Measurements from ENCODE around the gene CCL22. TPM values are rescaled to one million over a fixed set of nuclear protein-coding genes. Genes with fewer than 3 reads are reported as not detected.

The CCL22 gene
- total and polyA plus RNA-seq, 2 experiments from 2014 or later = 0.13 TPM; not detected in 1

GRCh38 chr16:57361404-57361803 lies 2.8 kb downstream of the CCL22 start:
- H3K79me2 ChIP-seq = no peaks in the 10 kb centered on the region
- no peaks in the 10 kb centered on the region for H3K36me3 ChIP-seq (replicated peaks; ENCODE audit: insufficient read depth, low read depth)
- H3K27ac ChIP-seq = no peak overlapping the region
- no peaks in the 10 kb centered on the region for H3K4me1 ChIP-seq (ENCODE audit: insufficient read depth)
- no peaks in the 10 kb centered on the region for H4K20me1 ChIP-seq (ENCODE audit: insufficient read depth, poor library complexity, severe bottlenecking)
- no peaks in the 10 kb centered on the region for H3K9me2 ChIP-seq (replicated peaks; ENCODE audit: insufficient read depth)
- H3K9me3 ChIP-seq (ENCODE audit: low read depth) = no peaks in the 10 kb centered on the region
- no peak for DNase-seq (ENCODE audit: low spot score)
- no peak overlapping the region for H2AFZ ChIP-seq
- no peak overlapping the region for H3K4me3 ChIP-seq
- 82% methylated on average over 4 of the region's 4 CpGs for WGBS (ENCODE audit: low lambda C conversion rate, missing lambda C conversion rate)
- no peak for TF ChIP-seq EZH2phosphoT487 (IDR thresholded peaks at IDR 0.05; ENCODE audit: low read depth, severe bottlenecking, unreplicated experiment)
- TF ChIP-seq EZH2 (IDR thresholded peaks at IDR 0.05; ENCODE audit: borderline replicate concordance) = no peak
- TF ChIP-seq, protein P1, sequence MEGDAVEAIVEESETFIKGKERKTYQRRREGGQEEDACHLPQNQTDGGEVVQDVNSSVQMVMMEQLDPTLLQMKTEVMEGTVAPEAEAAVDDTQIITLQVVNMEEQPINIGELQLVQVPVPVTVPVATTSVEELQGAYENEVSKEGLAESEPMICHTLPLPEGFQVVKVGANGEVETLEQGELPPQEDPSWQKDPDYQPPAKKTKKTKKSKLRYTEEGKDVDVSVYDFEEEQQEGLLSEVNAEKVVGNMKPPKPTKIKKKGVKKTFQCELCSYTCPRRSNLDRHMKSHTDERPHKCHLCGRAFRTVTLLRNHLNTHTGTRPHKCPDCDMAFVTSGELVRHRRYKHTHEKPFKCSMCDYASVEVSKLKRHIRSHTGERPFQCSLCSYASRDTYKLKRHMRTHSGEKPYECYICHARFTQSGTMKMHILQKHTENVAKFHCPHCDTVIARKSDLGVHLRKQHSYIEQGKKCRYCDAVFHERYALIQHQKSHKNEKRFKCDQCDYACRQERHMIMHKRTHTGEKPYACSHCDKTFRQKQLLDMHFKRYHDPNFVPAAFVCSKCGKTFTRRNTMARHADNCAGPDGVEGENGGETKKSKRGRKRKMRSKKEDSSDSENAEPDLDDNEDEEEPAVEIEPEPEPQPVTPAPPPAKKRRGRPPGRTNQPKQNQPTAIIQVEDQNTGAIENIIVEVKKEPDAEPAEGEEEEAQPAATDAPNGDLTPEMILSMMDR (IDR thresholded peaks at IDR 0.05; ENCODE audit: poor library complexity) = no peak
- no peaks in the 10 kb centered on the region for H3K27me3 ChIP-seq
- H3K4me2 ChIP-seq = no peak overlapping the region

GRCh38 chr16:57364143-57364542 lies 5.6 kb downstream of the CCL22 start:
- Histone ChIP-seq H3K27ac (no peak overlapping the region), H3K27me3 (no peaks in the 10 kb centered on the region), H3K4me1 (ENCODE audit: insufficient read depth) (no peaks in the 10 kb centered on the region), H3K79me2 (no peaks in the 10 kb centered on the region), H3K4me2 (no peak overlapping the region), H3K9me3 (ENCODE audit: low read depth) (no peaks in the 10 kb centered on the region), H2AFZ (no peak overlapping the region), H3K4me3 (no peak overlapping the region), H3K36me3 (replicated peaks; ENCODE audit: insufficient read depth, low read depth) (no peaks in the 10 kb centered on the region), H3K9me2 (replicated peaks; ENCODE audit: insufficient read depth) (no peaks in the 10 kb centered on the region), H4K20me1 (ENCODE audit: insufficient read depth, poor library complexity, severe bottlenecking) (no peaks in the 10 kb centered on the region)
- DNase-seq (ENCODE audit: low spot score) = no peak
- WGBS (ENCODE audit: low lambda C conversion rate, missing lambda C conversion rate) = 97% methylated on average over 3 of the region's 3 CpGs
- TF ChIP-seq, protein P1 (IDR thresholded peaks at IDR 0.05; ENCODE audit: poor library complexity) = no peak
- no peak for TF ChIP-seq EZH2phosphoT487 (IDR thresholded peaks at IDR 0.05; ENCODE audit: low read depth, severe bottlenecking, unreplicated experiment)
- TF ChIP-seq EZH2 (IDR thresholded peaks at IDR 0.05; ENCODE audit: borderline replicate concordance) = no peak

- H3K4me3 ChIP-seq = no peak overlapping the region
- no peaks in the 10 kb centered on the region for H3K9me2 ChIP-seq (replicated peaks; ENCODE audit: insufficient read depth)
- no peak for DNase-seq (ENCODE audit: low spot score)
- no peaks in the 10 kb centered on the region for H3K79me2 ChIP-seq
- no peaks in the 10 kb centered on the region for H4K20me1 ChIP-seq (ENCODE audit: insufficient read depth, poor library complexity, severe bottlenecking)
- no peak overlapping the region for H3K4me2 ChIP-seq
- TF ChIP-seq EZH2 (IDR thresholded peaks at IDR 0.05; ENCODE audit: borderline replicate concordance) = no peak
- TF ChIP-seq, protein P1 (IDR thresholded peaks at IDR 0.05; ENCODE audit: poor library complexity) = no peak
- TF ChIP-seq EZH2phosphoT487 (IDR thresholded peaks at IDR 0.05; ENCODE audit: low read depth, severe bottlenecking, unreplicated experiment) = no peak
- H3K36me3 ChIP-seq (replicated peaks; ENCODE audit: insufficient read depth, low read depth) = no peaks in the 10 kb centered on the region
- no peaks in the 10 kb centered on the region for H3K27me3 ChIP-seq
- 70% methylated on average over 6 of the region's 6 CpGs for WGBS (ENCODE audit: low lambda C conversion rate, missing lambda C conversion rate)
- H2AFZ ChIP-seq = no peak overlapping the region
- H3K27ac ChIP-seq = no peak overlapping the region
- no peaks in the 10 kb centered on the region for H3K9me3 ChIP-seq (ENCODE audit: low read depth)
- no peaks in the 10 kb centered on the region for H3K4me1 ChIP-seq (ENCODE audit: insufficient read depth)
These were observed 8.0 kb downstream of the CCL22 start for GRCh38 chr16:57366544-57367040.
